ENCODE data around the gene NEK6.

Gene NEK6

GRCh38 chr9:124345751-124346281 is 88.1 kb downstream of the NEK6 start:
- no peak for DNase-seq

GRCh38 chr9:124346347-124347163 is 88.8 kb downstream of the NEK6 start:
- no peak for DNase-seq

GRCh38 chr9:124347206-124347967 is 89.6 kb downstream of the NEK6 start:
- no peak for DNase-seq

GRCh38 chr9:124347968-124348358 is 90.2 kb downstream of the NEK6 start:
- no peak for DNase-seq

GRCh38 chr9:124348363-124348762 is 90.6 kb downstream of the NEK6 start:
- no peak for DNase-seq

GRCh38 chr9:124348831-124349230 is 91.1 kb downstream of the NEK6 start:
- DNase-seq: no peak

GRCh38 chr9:124349267-124349666 is 91.5 kb downstream of the NEK6 start:
- no peak for DNase-seq

GRCh38 chr9:124349675-124350493 is 92.1 kb downstream of the NEK6 start:
- no peak for DNase-seq

GRCh38 chr9:124350494-124351263 is 92.9 kb downstream of the NEK6 start:
- no peak for DNase-seq

GRCh38 chr9:124351672-124352468 is 94.1 kb downstream of the NEK6 start:
- DNase-seq: no peak

GRCh38 chr9:124352616-124353015 is 94.9 kb downstream of the NEK6 start:
- no peak for DNase-seq

GRCh38 chr9:124353166-124353768 is 95.5 kb downstream of the NEK6 start:
- no peak for DNase-seq

GRCh38 chr9:124353811-124354274 is 96.1 kb downstream of the NEK6 start:
- DNase-seq: no peak

GRCh38 chr9:124354346-124355038 is 96.7 kb downstream of the NEK6 start:
- no peak for DNase-seq

- no peak for DNase-seq
Observed at GRCh38 chr9:124355039-124355940, 97.5 kb downstream of the NEK6 start.

- no peak for DNase-seq
Observed at GRCh38 chr9:124355941-124356744, 98.4 kb downstream of the NEK6 start.

GRCh38 chr9:124356745-124357390 is 99.1 kb downstream of the NEK6 start:
- no peak for DNase-seq
